Midbrain (tissue), 1 donor: ENCODE results near the gene PGLYRP3.

ENCODE experiments used
- DNase-seq: peaks from one replicate; lab custom pipeline; 2025; lab: John Stamatoyannopoulos, UW

Gene PGLYRP3

GRCh38 chr1:153260585-153261280, 52.0 kb downstream of the PGLYRP3 start:
- DNase-seq, result no peak

- DNase-seq, result no peak
Measured at GRCh38 chr1:153259387-153259786, 53.4 kb downstream of the PGLYRP3 start, which contains the start of gene LORICRIN. Gene LORICRIN, plus strand, starts transcription at chr1:153259687. Its CDS starts 1,263 bp downstream, at chr1:153260950.

GRCh38 chr1:153253693-153254092, 59.1 kb downstream of the PGLYRP3 start:
- DNase-seq, result no peak

GRCh38 chr1:153253076-153253475, 59.7 kb downstream of the PGLYRP3 start:
- no peak for DNase-seq

- no peak for DNase-seq
Measured at GRCh38 chr1:153251988-153252387, 60.8 kb downstream of the PGLYRP3 start.

- no peak for DNase-seq
Measured at GRCh38 chr1:153251562-153251961, 61.2 kb downstream of the PGLYRP3 start.

GRCh38 chr1:153251087-153251486, 61.7 kb downstream of the PGLYRP3 start:
- no peak for DNase-seq

GRCh38 chr1:153250166-153250565, 62.6 kb downstream of the PGLYRP3 start:
- DNase-seq, result no peak

- no peak for DNase-seq
Measured at GRCh38 chr1:153248176-153248879, 64.4 kb downstream of the PGLYRP3 start.
